Kidney tubule cell (primary cell): ENCODE measurements around the gene MON1A.
A peak's percentile ranks its signal among the peaks of the same experiment; 100 is the strongest.
"Not testable (repeated sequence)": the region's sequence is repeated elsewhere in the genome, so short reads cannot be mapped to it uniquely, and the experiment has no call there.

Experiments used
- DNase-seq: peaks from one replicate; pipeline ENCODE4 v3.0.0-alpha.2; 2018; ENCODE audit warnings: low spot score

The MON1A gene

GRCh38 chr3:49917806-49918590 is 11.6 kb downstream of the MON1A start:
- not testable (repeated sequence) for DNase-seq

- DNase-seq: no peak
Observed at GRCh38 chr3:49916686-49917085, 12.9 kb downstream of the MON1A start.

DNA sequence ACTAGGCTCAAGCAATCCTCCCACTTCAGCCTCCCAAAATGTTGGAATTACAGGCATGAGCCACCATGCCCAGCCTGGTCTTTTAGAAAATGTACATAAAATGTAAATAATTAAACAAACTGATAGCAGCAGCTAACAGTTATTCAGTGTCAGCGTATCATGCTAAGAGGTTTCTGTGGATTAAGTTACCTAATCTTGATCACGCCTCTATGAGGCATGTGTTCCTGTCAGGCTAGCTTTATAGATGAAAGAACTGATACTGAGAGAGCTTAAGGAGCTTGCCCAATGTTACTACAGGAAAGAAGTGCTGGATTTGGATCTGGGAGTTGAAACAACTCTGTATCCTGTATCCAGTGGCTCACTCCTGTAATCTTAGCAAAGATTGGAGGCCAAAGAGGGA is 14.7 kb downstream of the MON1A start:
- DNase-seq: no peak

GRCh38 chr3:49912881-49913281 is 16.7 kb downstream of the MON1A start:
- no peak for DNase-seq

DNA sequence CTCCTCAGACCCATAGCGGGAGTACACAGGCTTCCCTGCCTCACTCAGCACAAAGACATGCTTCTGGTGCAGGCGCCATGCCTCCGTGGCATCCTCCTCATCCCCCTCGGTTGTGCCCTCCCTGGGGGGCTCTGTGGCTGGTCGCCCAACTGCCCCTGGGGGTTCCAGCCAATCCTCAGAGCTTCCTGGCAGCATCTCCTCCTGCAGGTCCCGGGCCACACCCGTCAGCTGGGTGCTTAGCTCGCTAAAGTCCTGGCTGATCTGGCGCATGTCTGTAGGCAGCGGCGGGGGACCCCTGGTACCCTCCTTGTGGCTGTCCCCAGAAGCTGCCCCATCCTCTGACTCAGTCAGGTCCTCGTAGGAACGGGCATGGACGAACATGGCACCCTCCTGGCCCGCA is 18.0 kb downstream of the MON1A start:
- DNase-seq: no peak

DNA sequence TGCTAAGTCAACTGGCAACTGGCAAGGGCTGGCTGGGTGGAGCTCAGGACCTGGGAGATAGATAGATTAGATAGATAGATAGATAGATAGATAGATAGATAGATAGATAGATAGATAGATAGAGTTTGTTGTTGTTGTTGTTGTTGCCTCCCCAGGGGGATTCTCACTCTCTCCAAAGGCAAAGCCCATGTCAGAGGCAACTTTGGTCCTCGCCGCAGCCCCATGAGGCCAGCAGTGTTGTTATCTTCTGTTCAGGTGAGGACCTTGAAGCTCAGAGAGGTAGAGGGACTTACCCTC is 18.5 kb downstream of the MON1A start:
- DNase-seq: no peak

DNA sequence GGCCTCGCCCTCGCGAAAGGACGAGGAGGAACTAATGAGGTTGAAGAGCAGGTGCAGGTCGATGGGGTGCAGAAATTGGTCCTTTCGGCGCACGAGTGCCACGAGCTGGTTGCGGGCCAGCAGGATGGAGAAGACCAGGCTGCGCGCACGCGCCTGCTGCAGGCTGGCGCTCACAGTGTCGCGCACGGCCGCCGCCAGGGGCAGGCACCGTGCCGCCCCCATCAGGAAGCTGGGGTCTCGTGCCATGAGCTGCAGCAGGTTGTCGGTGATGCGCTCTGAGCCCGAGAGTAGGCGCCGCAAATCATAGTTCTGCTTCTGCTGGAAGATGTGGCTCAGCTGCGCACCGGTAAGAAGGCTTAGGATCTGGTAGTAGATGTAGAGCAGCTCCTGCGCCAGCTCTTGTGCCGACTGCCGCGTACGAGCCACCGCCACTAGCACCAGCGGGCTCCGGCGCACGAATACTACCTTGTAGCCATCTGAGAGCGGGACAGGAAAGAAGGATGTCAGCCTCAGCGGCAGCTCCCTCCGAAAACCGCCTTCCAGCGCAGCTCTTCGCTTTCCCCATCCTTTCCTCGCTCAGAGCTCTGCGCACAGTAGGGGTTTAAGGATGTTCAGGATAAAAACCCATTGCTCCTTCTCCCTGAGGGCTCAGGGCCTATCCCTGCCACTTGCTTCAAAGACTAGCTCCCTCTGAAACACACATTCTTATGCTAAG is 19.0 kb downstream of the MON1A start:
- no peak for DNase-seq

DNA sequence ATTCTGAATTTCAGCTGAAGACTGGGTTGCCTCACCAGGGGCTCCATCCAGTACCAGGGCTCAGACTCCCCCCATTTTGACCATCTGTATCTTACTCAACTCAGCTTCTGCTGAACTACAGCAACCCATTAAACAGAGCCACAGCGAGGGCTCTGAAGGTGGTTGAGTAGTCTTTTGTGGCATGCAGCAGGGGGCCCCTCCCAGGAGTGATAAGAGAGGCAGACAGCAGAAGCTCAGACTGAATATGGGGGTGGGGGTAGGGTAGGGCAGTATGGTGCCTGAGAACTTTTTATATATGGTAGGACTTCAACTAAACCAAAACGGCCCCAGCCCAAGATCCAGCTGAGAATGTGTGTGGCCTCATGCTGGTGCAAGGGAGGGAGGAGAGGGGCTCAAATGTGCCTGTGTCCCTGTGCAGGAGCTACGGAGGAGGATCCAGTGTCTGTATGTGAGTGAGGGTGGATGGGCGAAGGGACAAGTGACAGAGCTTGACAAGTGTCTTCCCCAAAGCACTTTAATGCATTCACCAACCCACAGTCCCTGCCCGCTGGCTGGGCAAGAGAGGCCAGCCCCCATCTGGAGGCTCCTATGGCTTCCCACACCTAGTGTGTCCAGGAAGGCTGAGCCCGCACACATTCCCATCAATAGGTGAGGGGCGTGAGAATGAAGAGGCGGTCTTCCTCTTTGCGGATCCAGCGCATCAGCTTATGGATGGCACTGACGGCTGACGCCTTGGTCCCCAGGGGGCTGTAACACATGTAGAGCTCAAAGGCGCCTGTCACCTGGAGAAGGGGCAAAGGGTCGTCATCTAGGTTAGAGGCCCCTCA is 21.0 kb downstream of the MON1A start:
- no peak for DNase-seq

GRCh38 chr3:49906073-49906743 is 23.4 kb downstream of the MON1A start:
- DNase-seq: peak; percentile 69

- not testable (repeated sequence) for DNase-seq
Observed at GRCh38 chr3:49904448-49904847, 25.2 kb downstream of the MON1A start.

GRCh38 chr3:49903451-49904424 is 25.9 kb downstream of the MON1A start, which contains the start of gene MST1R:
TSS of gene MST1R (minus strand) at chr3:49903873. CDS start at chr3:49903609, 264 bp downstream.
- peak; percentile 91 for DNase-seq

DNA sequence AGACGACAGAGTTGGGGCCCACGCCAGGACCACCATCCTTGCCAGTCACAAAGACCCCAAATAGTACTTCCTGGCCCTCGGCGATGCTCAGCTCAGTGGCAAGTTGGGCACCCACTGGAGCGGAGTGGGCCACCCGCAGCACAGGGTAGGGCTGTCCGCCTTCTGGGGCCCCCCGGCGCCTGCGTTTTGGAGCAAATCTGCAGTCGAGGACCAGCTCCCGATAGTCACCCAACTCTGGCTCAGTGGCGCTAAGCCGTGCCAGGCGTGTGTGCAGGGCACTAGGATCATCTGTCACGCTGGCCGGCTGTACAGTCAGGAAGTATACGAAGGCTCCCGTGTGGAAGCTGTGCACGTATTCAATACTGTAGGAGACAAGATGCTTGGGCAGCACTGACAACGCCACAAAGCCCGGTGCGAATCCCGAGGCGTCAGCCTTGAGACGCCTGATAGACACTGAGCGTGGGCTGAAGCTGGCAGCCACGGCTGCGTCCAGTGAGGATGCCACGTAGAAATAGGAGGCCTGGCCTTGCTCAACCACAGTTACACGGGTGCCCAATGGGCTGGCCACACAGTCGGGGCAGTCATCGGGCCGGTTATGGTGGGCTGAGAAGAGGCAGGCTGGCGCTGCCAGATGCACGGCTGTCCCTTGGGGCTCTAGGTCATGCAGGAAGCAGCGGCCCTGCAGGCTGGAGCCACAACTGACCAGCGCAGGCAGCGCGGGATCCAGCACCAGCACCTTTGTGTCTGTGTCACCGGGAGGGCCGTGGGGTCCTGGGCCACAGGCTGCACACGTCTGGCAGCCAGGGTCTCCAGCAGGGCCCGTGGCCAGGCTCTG is 26.9 kb downstream of the MON1A start:
- DNase-seq: no peak

DNA sequence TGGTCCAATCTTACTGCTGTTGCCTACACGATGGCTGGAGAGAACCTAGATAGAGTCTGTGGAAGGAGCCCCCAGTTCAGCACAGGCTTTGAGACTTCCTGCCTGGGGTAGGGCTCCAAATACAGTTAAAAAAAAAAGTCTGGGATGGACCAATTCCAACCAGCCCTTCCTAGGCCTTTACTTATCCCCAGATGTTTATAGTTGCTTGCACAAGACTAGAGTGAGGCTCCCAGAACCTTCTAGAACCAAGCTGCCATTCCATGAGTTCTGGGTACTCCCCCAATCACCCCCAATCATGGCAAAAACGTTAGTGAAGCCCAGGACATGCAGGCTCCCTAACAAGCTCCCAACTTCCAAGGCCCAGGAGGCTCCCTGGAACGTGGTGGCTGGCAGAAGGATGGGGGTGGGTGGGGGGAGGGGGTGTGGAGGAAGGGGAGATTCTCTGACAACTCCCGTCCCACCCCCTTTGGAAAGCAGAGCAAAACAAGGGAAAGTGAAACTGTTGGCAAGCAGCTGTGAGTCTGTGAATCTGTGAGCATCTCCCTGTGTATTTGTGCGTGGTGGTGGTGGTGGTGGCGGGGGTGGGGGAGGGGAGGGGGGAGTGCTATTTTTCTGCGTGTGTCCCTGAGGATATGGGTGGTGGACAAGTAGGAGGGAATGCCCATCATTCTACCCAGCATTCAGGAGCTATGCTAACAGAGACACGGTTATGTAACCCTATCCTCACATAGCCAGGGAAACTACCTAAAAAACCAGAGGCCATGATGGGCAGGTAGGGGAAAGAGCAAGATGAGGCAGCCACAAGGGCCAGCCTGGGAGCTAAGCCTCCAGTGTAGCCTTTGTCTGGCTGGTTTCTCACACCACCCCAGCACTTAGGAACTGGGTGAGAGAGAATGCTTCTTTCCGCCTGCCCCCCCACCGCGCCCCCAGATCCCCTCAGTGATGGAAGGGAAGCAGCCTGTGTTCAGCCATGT is 28.0 kb downstream of the MON1A start:
- no peak for DNase-seq

DNA sequence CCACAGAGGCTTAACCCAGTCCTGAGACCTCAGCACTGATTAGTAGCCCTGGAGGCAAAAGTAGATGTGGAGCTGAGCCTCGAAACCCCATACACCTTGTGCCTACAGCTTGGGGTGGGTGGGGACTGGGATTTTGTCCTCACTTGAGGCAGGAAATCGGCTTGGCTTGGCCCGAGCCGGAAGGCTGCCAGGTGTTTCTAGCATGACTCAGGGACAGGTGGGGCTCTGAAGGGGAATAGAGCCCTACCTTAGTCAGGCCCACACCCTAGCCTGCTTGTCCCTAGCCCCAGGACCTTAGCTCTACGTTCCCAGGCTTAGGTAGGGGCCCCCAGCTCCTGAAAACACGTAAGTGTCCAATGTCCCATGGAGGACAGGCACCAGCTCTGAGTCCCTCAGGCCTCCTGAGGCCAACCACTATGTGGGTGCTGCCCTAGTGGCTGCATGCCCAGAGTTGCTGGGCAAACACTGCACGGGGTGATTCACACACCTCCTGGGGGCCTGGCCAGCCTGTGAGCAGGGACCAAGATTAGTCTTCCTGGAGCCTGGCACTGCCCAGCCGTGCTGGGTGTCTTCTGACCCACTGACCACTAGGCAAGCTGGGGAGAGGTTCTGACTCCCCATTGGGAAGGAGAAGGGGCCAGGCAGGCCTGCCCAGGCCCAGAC is 29.0 kb downstream of the MON1A start:
- DNase-seq: peak; percentile 94

- no peak for DNase-seq
Observed at GRCh38 chr3:49899815-49900214, 29.8 kb downstream of the MON1A start.

- DNase-seq: no peak
Observed at GRCh38 chr3:49898991-49899390, 30.6 kb downstream of the MON1A start.

DNA sequence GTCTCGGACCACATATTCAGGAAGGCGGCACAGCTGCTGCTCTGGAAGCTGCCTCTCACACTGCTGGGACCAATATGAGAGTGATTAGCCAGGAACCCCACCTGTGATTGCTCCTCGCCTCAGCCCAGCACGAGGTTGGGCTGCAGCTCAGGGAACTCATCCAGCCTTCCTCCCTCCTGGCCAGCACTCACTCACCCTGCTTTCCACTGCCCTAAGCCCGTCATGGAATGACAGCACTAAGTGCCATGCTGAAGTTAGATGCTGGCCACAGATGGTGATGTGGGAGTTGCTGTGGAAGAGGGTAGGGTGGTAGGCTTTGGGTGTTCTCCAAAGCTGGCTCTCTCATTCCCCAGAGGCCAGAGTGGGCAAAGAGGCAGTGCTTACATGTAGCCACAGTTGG is 33.3 kb downstream of the MON1A start:
- no peak for DNase-seq

GRCh38 chr3:49895791-49896190 is 33.8 kb downstream of the MON1A start:
- DNase-seq: no peak
